ENCODE data around the gene ATP1B1. TPM values are rescaled to one million over a fixed set of nuclear protein-coding genes. Genes with fewer than 3 reads are reported as not detected.

The ATP1B1 gene
- total and polyA plus RNA-seq, 9 donors, result 35.8 to 130 (median 81.0) TPM

GRCh38 chr1:169110689-169111447 lies 4.4 kb downstream of the ATP1B1 start:
- TF ChIP-seq EP300 (IDR thresholded peaks at IDR 0.05), result no peak
- TF ChIP-seq POLR2A (IDR thresholded peaks at IDR 0.05), result no peak
- TF ChIP-seq CTCF (IDR thresholded peaks at IDR 0.05), result no peak
- no peaks in the 10 kb centered on the region for H3K9me3 ChIP-seq
- no peak for DNase-seq
- H3K27me3 ChIP-seq, result no peaks in the 10 kb centered on the region
- WGBS, 3 donors, result 43 to 48% (median 45%) methylated on average over 7 of the region's 7 CpGs
- no peak overlapping the region for H3K27ac ChIP-seq
- peak overlapping the region; percentile 93 for H3K4me3 ChIP-seq
- intact Hi-C loops (cut with DNase I), result no loop called here
- peaks cover 11% of the 10 kb centered on the region for H3K4me1 ChIP-seq (ENCODE audit: insufficient read depth)
- no peaks in the 10 kb centered on the region for H3K36me3 ChIP-seq

GRCh38 chr1:169111472-169111871 lies 5.0 kb downstream of the ATP1B1 start:
- intact Hi-C loops (cut with DNase I), result no loop called here
- TF ChIP-seq EP300 (IDR thresholded peaks at IDR 0.05) (no peak), POLR2A (IDR thresholded peaks at IDR 0.05) (no peak), CTCF (IDR thresholded peaks at IDR 0.05) (no peak)
- peaks cover 11% of the 10 kb centered on the region for H3K4me1 ChIP-seq (ENCODE audit: insufficient read depth)
- DNase-seq, result no peak
- H3K9me3 ChIP-seq, result no peaks in the 10 kb centered on the region
- H3K4me3 ChIP-seq, result no peak overlapping the region
- 79 to 86% (median 83%) methylated on average over 6 of the region's 6 CpGs for WGBS, 3 donors
- no peaks in the 10 kb centered on the region for H3K36me3 ChIP-seq
- H3K27me3 ChIP-seq, result no peaks in the 10 kb centered on the region
- peak overlapping the region in 1 of 2 donors; percentile 56 for H3K27ac ChIP-seq

GRCh38 chr1:169112241-169112640 lies 5.8 kb downstream of the ATP1B1 start:
- intact Hi-C loops (cut with DNase I), result no loop called here
- 5 to 28% (median 13%) methylated on average over 6 of the region's 6 CpGs for WGBS, 3 donors
- peak overlapping the region in 1 of 2 donors; percentile 56 for H3K27ac ChIP-seq
- peaks cover 11% of the 10 kb centered on the region for H3K4me1 ChIP-seq (ENCODE audit: insufficient read depth)
- H3K9me3 ChIP-seq, result no peaks in the 10 kb centered on the region
- no peak for TF ChIP-seq CTCF (IDR thresholded peaks at IDR 0.05)
- no peak for TF ChIP-seq POLR2A (IDR thresholded peaks at IDR 0.05)
- no peak for TF ChIP-seq EP300 (IDR thresholded peaks at IDR 0.05)
- H3K27me3 ChIP-seq, result no peaks in the 10 kb centered on the region
- no peaks in the 10 kb centered on the region for H3K36me3 ChIP-seq
- DNase-seq, result peak; percentile 34 to 69 (median 43)
- H3K4me3 ChIP-seq, result no peak overlapping the region

- H3K27me3 ChIP-seq, result no peaks in the 10 kb centered on the region
- H3K27ac ChIP-seq, result peak overlapping the region in 1 of 2 donors; percentile 56
- 58 to 71% (median 64%) methylated on average over 4 of the region's 4 CpGs for WGBS, 3 donors
- DNase-seq, result no peak
- no peak for TF ChIP-seq POLR2A (IDR thresholded peaks at IDR 0.05)
- TF ChIP-seq EP300 (IDR thresholded peaks at IDR 0.05), result no peak
- no peak for TF ChIP-seq CTCF (IDR thresholded peaks at IDR 0.05)
- H3K4me3 ChIP-seq, result no peak overlapping the region
- H3K4me1 ChIP-seq (ENCODE audit: insufficient read depth), result peaks cover 11% of the 10 kb centered on the region
- no peaks in the 10 kb centered on the region for H3K9me3 ChIP-seq
- intact Hi-C loops (cut with DNase I), result no loop called here
- no peaks in the 10 kb centered on the region for H3K36me3 ChIP-seq
These were observed 7.2 kb downstream of the ATP1B1 start for GRCh38 chr1:169113613-169114119.
